Subcutaneous abdominal adipose tissue (tissue), 5 donors: ENCODE measurements around the gene CDC73.

Source experiments
- H3K27ac ChIP-seq: one replicate; pipeline ENCODE4 v1.7.0; 2013; ENCODE audit warnings: low read depth, mild to moderate bottlenecking, inconsistent platforms, low read length, moderate library complexity
- H3K27me3 ChIP-seq, 5 donors: one replicate each; pipeline ENCODE4 v1.7.0; 2013; ENCODE audit warnings: low read length in 5 of 5, inconsistent platforms in 1 of 5; ENCODE audit not compliant: control insufficient read depth in 5 of 5, insufficient read depth in 4 of 5
- H3K36me3 ChIP-seq, 5 donors: one replicate each; pipeline ENCODE4 v1.7.0; 2013; ENCODE audit warnings: low read length in 5 of 5; ENCODE audit not compliant: control insufficient read depth in 5 of 5, insufficient read depth in 5 of 5
- H3K4me1 ChIP-seq, 5 donors: one replicate each; pipeline ENCODE4 v1.7.0; 2013; ENCODE audit warnings: low read length in 5 of 5, mild to moderate bottlenecking in 3 of 5, moderate library complexity in 1 of 5; ENCODE audit not compliant: control insufficient read depth in 5 of 5, insufficient read depth in 5 of 5
- H3K4me3 ChIP-seq, 5 donors: one replicate each; pipeline ENCODE4 v1.7.0; 2013; ENCODE audit warnings: low read length in 5 of 5, low read depth in 1 of 5
- H3K9ac ChIP-seq, 5 donors: one replicate each; pipeline ENCODE4 v1.7.0; 2013; ENCODE audit warnings: low read length in 5 of 5, mild to moderate bottlenecking in 4 of 5, moderate library complexity in 3 of 5
- H3K9me3 ChIP-seq, 5 donors: one replicate each; pipeline ENCODE4 v1.7.0; 2013; ENCODE audit warnings: low read length in 5 of 5; ENCODE audit not compliant: control insufficient read depth in 5 of 5
- donor health status: healthy.
- donor health status: healthy.
- donor health status: healthy.
- donor health status: healthy.
- donor health status: healthy.

The CDC73 gene

DNA sequence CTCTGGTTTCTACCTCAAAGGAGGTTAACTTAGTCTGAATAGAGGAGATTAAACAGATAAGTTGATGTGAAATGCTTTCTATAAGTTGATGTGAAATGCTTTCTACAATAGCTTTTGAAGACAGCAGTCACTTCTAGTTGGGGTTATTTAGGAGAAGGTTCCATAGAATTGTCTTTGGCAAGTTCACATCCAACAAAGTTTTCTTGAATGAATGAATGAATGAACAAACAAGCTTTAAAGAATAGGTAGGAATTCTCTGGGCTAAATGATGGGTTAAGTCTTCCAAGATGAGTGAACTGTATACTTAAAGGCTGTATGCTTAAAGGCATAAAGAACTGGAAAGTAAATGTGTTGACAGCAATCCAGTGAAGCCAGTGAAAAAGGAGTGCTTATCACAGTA, 1.9 kb downstream of the CDC73 start:
- Histone ChIP-seq H3K4me3 (no peak overlapping the region), H3K9me3 (no peaks in the 10 kb centered on the region), H3K9ac (peak overlapping the region in 1 of 5 donors; percentile 41), H3K36me3 (peaks cover 0 to 15% (median 4%) of the 10 kb centered on the region in 5 donors), H3K27me3 (no peaks in the 10 kb centered on the region), H3K4me1 (peaks cover 1 to 29% (median 25%) of the 10 kb centered on the region in 5 donors), H3K27ac (peak overlapping the region; percentile 99)

- peaks cover 4 to 18% (median 6%) of the 10 kb centered on the region in 5 donors for H3K36me3 ChIP-seq
- peaks cover 1 to 29% (median 25%) of the 10 kb centered on the region in 5 donors for H3K4me1 ChIP-seq
- H3K9me3 ChIP-seq = no peaks in the 10 kb centered on the region
- H3K27me3 ChIP-seq = no peaks in the 10 kb centered on the region
- H3K9ac ChIP-seq = no peak overlapping the region
- peak overlapping the region; percentile 3 for H3K27ac ChIP-seq
- H3K4me3 ChIP-seq = no peak overlapping the region
Measured at GRCh38 chr1:193125369-193125768, 3.5 kb downstream of the CDC73 start.

- Histone ChIP-seq H3K4me3 (no peak overlapping the region), H3K36me3 (peaks cover 28 to 39% (median 35%) of the 10 kb centered on the region in 5 donors), H3K4me1 (peaks cover 0 to 2% (median 0%) of the 10 kb centered on the region in 5 donors), H3K27ac (no peak overlapping the region), H3K27me3 (no peaks in the 10 kb centered on the region), H3K9me3 (no peaks in the 10 kb centered on the region), H3K9ac (no peak overlapping the region)
Measured at GRCh38 chr1:193131266-193131860, 9.5 kb downstream of the CDC73 start.

GRCh38 chr1:193140254-193140653, 18.4 kb downstream of the CDC73 start:
- Histone ChIP-seq H3K36me3 (peaks cover 35 to 58% (median 51%) of the 10 kb centered on the region in 5 donors), H3K4me1 (peaks cover 0 to 4% (median 0%) of the 10 kb centered on the region in 5 donors), H3K27me3 (no peaks in the 10 kb centered on the region), H3K27ac (no peak overlapping the region), H3K9me3 (no peaks in the 10 kb centered on the region), H3K9ac (no peak overlapping the region), H3K4me3 (no peak overlapping the region)

DNA sequence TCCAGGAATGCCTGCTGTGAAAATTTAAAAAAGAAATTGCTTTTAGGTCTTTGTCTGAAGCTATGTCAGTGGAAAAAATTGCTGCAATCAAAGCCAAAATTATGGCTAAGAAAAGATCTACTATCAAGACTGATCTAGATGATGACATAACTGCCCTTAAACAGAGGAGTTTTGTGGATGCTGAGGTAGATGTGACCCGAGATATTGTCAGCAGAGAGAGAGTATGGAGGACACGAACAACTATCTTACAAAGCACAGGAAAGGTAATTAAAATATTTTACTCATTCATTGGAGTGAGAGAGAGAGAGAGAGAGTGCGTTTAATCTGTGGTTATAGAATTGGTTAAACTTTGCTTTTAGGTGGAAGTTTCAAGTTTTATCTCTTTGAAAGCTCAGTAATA, 20.0 kb downstream of the CDC73 start:
- no peak overlapping the region for H3K9ac ChIP-seq
- H3K9me3 ChIP-seq = no peaks in the 10 kb centered on the region
- H3K36me3 ChIP-seq = peaks cover 38 to 53% (median 47%) of the 10 kb centered on the region in 5 donors
- peaks cover 0 to 4% (median 2%) of the 10 kb centered on the region in 5 donors for H3K4me1 ChIP-seq
- no peak overlapping the region for H3K27ac ChIP-seq
- no peaks in the 10 kb centered on the region for H3K27me3 ChIP-seq
- no peak overlapping the region for H3K4me3 ChIP-seq

- no peak overlapping the region for H3K4me3 ChIP-seq
- H3K4me1 ChIP-seq = peaks cover 0 to 4% (median 2%) of the 10 kb centered on the region in 5 donors
- H3K27ac ChIP-seq = no peak overlapping the region
- no peaks in the 10 kb centered on the region for H3K27me3 ChIP-seq
- peaks cover 38 to 57% (median 45%) of the 10 kb centered on the region in 5 donors for H3K36me3 ChIP-seq
- H3K9me3 ChIP-seq = no peaks in the 10 kb centered on the region
- H3K9ac ChIP-seq = no peak overlapping the region
Measured at GRCh38 chr1:193142409-193142808, 20.6 kb downstream of the CDC73 start.

DNA sequence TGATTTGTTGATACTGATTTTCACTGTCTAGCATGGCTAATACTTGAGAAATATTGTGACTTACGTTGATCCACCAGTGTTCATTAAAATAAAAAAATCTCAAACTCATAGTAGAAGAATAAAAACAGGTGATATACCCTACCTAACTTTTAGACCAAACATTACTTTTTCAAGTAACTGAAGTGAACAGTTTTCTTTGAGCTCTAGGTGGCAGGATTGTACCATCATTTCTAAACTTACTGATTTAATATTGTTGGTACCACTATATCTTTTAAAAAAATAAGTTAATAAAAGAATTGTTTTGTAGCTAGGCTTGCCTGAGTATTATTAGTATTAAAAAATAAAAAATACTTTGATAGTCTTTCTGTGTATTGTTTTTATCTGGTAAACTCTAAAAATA, 21.5 kb downstream of the CDC73 start:
- no peaks in the 10 kb centered on the region for H3K27me3 ChIP-seq
- H3K4me1 ChIP-seq = peaks cover 0 to 4% (median 2%) of the 10 kb centered on the region in 5 donors
- no peak overlapping the region for H3K9ac ChIP-seq
- peaks cover 42 to 57% (median 44%) of the 10 kb centered on the region in 5 donors for H3K36me3 ChIP-seq
- no peak overlapping the region for H3K27ac ChIP-seq
- no peaks in the 10 kb centered on the region for H3K9me3 ChIP-seq
- H3K4me3 ChIP-seq = no peak overlapping the region

GRCh38 chr1:193144361-193144938, 22.6 kb downstream of the CDC73 start:
- H3K27ac ChIP-seq = no peak overlapping the region

DNA sequence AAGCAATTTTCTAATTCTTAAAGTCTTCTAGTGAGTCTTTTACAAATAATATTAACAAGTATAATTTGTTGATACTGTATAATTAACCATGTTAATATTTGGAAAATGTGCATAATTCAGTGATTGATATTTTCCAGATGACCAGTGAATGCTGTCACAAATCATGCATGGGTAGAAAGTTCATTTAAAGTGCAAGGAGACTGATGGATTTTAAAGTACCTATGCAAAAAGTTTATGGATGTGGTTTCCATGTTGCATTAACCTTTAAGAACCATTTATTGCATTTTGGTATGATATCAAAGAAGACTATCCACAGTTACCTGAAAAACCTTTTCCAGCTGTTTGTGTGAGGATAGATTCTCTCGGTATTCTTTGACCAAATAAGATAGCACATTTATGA, 23.2 kb downstream of the CDC73 start:
- no peak overlapping the region for H3K9ac ChIP-seq
- H3K4me3 ChIP-seq = no peak overlapping the region
- peaks cover 0 to 4% (median 2%) of the 10 kb centered on the region in 5 donors for H3K4me1 ChIP-seq
- H3K36me3 ChIP-seq = peaks cover 39 to 50% (median 41%) of the 10 kb centered on the region in 5 donors
- no peak overlapping the region for H3K27ac ChIP-seq
- no peaks in the 10 kb centered on the region for H3K9me3 ChIP-seq
- H3K27me3 ChIP-seq = no peaks in the 10 kb centered on the region

More at GRCh38 chr1:193144361-193144938, 22.6 kb downstream of the CDC73 start:
- Histone ChIP-seq H3K9me3 (no peaks in the 10 kb centered on the region), H3K36me3 (peaks cover 43 to 54% (median 45%) of the 10 kb centered on the region in 5 donors), H3K27me3 (no peaks in the 10 kb centered on the region), H3K9ac (no peak overlapping the region), H3K4me3 (no peak overlapping the region), H3K4me1 (peaks cover 0 to 4% (median 2%) of the 10 kb centered on the region in 5 donors)

- peaks cover 12 to 37% (median 28%) of the 10 kb centered on the region in 5 donors for H3K36me3 ChIP-seq
- no peaks in the 10 kb centered on the region for H3K27me3 ChIP-seq
- no peaks in the 10 kb centered on the region for H3K4me1 ChIP-seq
- no peak overlapping the region for H3K27ac ChIP-seq
- no peak overlapping the region for H3K4me3 ChIP-seq
- H3K9me3 ChIP-seq = no peaks in the 10 kb centered on the region
- H3K9ac ChIP-seq = no peak overlapping the region
Measured at GRCh38 chr1:193156117-193156821, 34.4 kb downstream of the CDC73 start.
